K562 (cell line): ENCODE measurements around the gene ZNF2. TPM values are rescaled to one million over a fixed set of nuclear protein-coding genes. Genes with fewer than 3 reads are reported as not detected.

Source experiments
- CREBBP ChIP-seq: IDR thresholded peaks from one replicate; pipeline ENCODE4 v1.6.1; 2012; ENCODE audit warnings: low read depth, mild to moderate bottlenecking, control low read depth, inconsistent platforms, low read length
- POLR2A ChIP-seq: fragments of 450-650 bp; conservative IDR thresholded peaks from 2 replicates; pipeline ENCODE4 v1.6.1; 2016
- XRCC5 ChIP-seq: fragments of 200-400 bp; formaldehyde crosslinking; IDR thresholded peaks from 2 replicates; pipeline ENCODE4 v1.6.1; 2017; ENCODE audit warnings: low read depth, mild to moderate bottlenecking, low read length
- YBX1 ChIP-seq: fragments of 450-650 bp; IDR thresholded peaks from 2 replicates; pipeline ENCODE4 v1.7.1; 2016; ENCODE audit warnings: mild to moderate bottlenecking
- ZNF217 ChIP-seq: sonication (generic); formaldehyde crosslinking; IDR thresholded peaks from 2 replicates; pipeline ENCODE4 v1.8.0; 2022; ENCODE audit warnings: mild to moderate bottlenecking, missing genetic modification reagents
- ZNF23 ChIP-seq: fragments of 250-450 bp; sonication (Bioruptor Pico); IDR thresholded peaks from 2 replicates; pipeline ENCODE4 v1.4.0; 2020; ENCODE audit warnings: mild to moderate bottlenecking
- ZNF239 ChIP-seq: fragments of 250-450 bp; sonication (Bioruptor Pico); IDR thresholded peaks from 2 replicates; pipeline ENCODE4 v1.4.0; 2020; ENCODE audit warnings: mild to moderate bottlenecking
- polyA plus RNA-seq, 8 experiments: library from polyadenylated mRNA; depleted of rRNA in 4 of 8; stranded (reverse) in 5 of 8; unstranded in 3 of 8; fragments of >200 nt; fragmentation: Nextera tagmentation in 2 of 8; fragmentation: Illumina TruSeq in 1 of 8; extraction: Ambion mirVana in 2 of 8; extraction: Trizol in 1 of 8; gene quantifications; 2 replicates each; pipeline versions ENCODE4 v1.2.1 to v1.2.3, GENCODE V29; 2011 to 2014; ENCODE audit warnings: inconsistent platforms in 1 of 8, missing spikeins in 1 of 8
- total RNA-seq, 7 experiments: library from RNA; depleted of rRNA in 6 of 7; stranded (reverse); fragments of >200 nt in 6 of 7; fragmentation: Illumina TruSeq in 2 of 7; extraction: Trizol in 2 of 7; gene quantifications; 2 replicates each; pipeline versions ENCODE4 v1.2.1 to v1.2.3, GENCODE V29; 2011 to 2021; ENCODE audit warnings: low replicate concordance in 1 of 7
- TF ChIP-seq, protein P1 (sequence below): IDR thresholded peaks from 2 replicates; pipeline ENCODE4 v1.6.1; 2014; ENCODE audit warnings: antibody characterized with exemption
- TF ChIP-seq, protein P2 (sequence below): fragments of 250-450 bp; sonication (Bioruptor Pico); IDR thresholded peaks from 2 replicates; pipeline ENCODE4 v1.4.0; 2020; ENCODE audit warnings: mild to moderate bottlenecking, moderate library complexity, borderline replicate concordance
- TF ChIP-seq, protein P3 (sequence below): fragments of 250-450 bp; sonication (Bioruptor Pico); IDR thresholded peaks from 2 replicates; pipeline ENCODE4 v1.5.0; 2021; ENCODE audit warnings: mild to moderate bottlenecking, moderate library complexity
- TF ChIP-seq, protein P4 (sequence below): fragments of 250-450 bp; sonication (Bioruptor Pico); IDR thresholded peaks from 2 replicates; pipeline ENCODE4 v1.4.0; 2020
- TF ChIP-seq, protein P5 (sequence below): sonication (generic); formaldehyde crosslinking; IDR thresholded peaks from 2 replicates; pipeline ENCODE4 v1.9.0; 2022; ENCODE audit warnings: mild to moderate bottlenecking, missing genetic modification reagents

The ZNF2 gene
- total and polyA plus RNA-seq, 9 of the 15 experiments (the other 6 are each of a cell fraction or from before 2014, with no cell fraction given) = 1.6 to 4.5 (median 3.4) TPM

DNA sequence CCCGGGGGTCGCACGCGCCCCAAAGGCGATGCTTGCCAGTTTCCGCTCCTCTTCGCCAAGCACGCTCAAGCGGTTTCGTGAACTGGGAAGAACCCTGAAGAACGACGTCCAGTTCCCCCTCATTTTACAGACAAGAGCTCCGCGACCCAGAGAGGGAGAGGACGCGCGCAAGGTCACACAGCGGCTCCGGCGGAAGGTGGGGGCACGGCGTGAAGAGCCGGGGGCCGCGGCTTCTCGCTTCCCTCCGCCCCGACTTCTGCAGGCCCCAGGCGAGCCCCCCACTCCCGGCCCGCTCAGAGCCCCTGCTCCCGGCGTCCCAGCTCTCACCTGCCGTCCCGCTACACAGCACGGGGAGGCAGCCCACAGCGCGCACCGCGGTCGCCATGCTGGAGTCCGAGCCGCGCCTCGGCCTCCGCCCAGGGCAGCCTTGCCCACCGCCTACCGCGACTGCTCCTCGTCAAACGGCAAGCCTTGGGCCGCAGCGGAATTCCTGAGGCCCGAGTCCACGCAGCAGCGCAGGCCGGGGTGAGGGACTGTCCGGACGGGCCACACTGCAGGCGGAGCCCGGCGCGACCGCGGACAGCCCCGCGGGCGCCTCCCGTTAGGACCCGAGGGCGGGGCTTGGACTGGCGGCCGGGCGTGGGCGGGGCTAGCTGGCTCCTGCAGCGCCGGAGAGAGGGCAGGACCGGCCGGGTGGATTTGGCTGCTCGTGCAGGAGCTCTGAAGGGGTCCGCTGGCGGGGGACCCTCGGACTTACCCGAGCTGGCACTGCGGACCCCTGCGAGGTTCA, 44.0 kb upstream of the ZNF2 start, which contains the start of gene MRPS5 (continued):
- TF ChIP-seq, protein P1, sequence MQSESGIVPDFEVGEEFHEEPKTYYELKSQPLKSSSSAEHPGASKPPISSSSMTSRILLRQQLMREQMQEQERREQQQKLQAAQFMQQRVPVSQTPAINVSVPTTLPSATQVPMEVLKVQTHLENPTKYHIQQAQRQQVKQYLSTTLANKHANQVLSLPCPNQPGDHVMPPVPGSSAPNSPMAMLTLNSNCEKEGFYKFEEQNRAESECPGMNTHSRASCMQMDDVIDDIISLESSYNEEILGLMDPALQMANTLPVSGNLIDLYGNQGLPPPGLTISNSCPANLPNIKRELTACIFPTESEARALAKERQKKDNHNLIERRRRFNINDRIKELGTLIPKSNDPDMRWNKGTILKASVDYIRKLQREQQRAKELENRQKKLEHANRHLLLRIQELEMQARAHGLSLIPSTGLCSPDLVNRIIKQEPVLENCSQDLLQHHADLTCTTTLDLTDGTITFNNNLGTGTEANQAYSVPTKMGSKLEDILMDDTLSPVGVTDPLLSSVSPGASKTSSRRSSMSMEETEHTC = no peak
- TF ChIP-seq ZNF217 (CRISPR knock-in tag) (no peak), ZNF239 (CRISPR knock-in tag) (no peak), YBX1 (no peak), ZNF23 (CRISPR knock-in tag) (no peak), CREBBP (no peak), POLR2A (peak; percentile 85), XRCC5 (peak; percentile 74; the same call in 1 of the 2 replicates)
- TF ChIP-seq, protein P2, sequence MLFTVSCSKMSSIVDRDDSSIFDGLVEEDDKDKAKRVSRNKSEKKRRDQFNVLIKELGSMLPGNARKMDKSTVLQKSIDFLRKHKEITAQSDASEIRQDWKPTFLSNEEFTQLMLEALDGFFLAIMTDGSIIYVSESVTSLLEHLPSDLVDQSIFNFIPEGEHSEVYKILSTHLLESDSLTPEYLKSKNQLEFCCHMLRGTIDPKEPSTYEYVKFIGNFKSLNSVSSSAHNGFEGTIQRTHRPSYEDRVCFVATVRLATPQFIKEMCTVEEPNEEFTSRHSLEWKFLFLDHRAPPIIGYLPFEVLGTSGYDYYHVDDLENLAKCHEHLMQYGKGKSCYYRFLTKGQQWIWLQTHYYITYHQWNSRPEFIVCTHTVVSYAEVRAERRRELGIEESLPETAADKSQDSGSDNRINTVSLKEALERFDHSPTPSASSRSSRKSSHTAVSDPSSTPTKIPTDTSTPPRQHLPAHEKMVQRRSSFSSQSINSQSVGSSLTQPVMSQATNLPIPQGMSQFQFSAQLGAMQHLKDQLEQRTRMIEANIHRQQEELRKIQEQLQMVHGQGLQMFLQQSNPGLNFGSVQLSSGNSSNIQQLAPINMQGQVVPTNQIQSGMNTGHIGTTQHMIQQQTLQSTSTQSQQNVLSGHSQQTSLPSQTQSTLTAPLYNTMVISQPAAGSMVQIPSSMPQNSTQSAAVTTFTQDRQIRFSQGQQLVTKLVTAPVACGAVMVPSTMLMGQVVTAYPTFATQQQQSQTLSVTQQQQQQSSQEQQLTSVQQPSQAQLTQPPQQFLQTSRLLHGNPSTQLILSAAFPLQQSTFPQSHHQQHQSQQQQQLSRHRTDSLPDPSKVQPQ (CRISPR knock-in tag) = no peak
- TF ChIP-seq, protein P3, sequence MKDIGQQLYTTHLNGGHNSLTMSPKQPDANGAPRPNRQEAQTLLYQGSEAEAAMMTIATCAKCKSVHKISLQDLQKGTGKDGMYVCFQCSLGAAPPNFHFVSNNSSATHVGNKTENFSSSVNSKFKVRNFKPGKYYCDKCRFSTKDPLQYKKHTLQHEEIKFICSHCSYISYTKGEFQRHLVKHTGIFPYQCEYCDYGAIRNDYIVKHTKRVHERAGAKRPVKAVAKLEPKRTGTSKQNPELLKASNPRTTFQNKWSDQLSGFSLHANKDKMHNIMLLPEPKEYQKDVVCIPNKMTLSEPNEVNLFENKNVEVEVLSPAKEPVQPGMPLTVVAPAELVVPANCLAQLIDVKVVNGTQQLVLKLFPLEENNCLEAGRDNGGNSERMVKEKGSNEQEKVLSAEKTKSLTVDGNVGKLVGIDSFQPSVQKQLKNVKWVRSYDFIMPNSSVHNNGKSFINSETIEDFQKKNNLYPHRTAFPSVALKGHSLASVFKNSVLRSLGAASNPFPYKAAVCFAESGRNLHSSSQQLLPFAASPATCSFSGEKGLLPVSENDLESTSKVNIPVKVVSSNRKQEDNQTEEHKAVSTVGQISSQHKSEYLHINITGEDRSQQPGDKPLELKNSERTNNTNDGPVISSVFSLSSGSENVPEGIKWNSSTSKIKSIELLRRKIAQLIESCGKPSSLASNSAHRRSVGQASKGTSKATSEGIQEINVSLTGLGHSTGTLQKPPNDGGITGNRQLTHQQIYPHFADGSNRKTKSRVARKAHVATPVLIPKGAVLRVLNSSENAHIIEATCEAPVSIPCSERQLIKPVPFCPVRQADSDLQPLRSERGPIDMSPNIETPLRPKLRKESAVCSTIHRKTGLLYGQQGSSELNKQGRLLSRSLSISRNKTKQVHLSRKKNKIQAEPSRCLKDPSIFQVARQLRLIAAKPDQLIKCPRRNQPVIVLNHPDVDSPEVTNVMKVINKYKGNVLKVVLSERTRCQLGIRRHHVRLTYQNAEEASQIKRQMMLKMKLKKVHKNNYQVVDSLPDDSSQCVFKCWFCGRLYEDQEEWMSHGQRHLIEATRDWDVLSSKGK (CRISPR knock-in tag) = no peak
- TF ChIP-seq, protein P4, sequence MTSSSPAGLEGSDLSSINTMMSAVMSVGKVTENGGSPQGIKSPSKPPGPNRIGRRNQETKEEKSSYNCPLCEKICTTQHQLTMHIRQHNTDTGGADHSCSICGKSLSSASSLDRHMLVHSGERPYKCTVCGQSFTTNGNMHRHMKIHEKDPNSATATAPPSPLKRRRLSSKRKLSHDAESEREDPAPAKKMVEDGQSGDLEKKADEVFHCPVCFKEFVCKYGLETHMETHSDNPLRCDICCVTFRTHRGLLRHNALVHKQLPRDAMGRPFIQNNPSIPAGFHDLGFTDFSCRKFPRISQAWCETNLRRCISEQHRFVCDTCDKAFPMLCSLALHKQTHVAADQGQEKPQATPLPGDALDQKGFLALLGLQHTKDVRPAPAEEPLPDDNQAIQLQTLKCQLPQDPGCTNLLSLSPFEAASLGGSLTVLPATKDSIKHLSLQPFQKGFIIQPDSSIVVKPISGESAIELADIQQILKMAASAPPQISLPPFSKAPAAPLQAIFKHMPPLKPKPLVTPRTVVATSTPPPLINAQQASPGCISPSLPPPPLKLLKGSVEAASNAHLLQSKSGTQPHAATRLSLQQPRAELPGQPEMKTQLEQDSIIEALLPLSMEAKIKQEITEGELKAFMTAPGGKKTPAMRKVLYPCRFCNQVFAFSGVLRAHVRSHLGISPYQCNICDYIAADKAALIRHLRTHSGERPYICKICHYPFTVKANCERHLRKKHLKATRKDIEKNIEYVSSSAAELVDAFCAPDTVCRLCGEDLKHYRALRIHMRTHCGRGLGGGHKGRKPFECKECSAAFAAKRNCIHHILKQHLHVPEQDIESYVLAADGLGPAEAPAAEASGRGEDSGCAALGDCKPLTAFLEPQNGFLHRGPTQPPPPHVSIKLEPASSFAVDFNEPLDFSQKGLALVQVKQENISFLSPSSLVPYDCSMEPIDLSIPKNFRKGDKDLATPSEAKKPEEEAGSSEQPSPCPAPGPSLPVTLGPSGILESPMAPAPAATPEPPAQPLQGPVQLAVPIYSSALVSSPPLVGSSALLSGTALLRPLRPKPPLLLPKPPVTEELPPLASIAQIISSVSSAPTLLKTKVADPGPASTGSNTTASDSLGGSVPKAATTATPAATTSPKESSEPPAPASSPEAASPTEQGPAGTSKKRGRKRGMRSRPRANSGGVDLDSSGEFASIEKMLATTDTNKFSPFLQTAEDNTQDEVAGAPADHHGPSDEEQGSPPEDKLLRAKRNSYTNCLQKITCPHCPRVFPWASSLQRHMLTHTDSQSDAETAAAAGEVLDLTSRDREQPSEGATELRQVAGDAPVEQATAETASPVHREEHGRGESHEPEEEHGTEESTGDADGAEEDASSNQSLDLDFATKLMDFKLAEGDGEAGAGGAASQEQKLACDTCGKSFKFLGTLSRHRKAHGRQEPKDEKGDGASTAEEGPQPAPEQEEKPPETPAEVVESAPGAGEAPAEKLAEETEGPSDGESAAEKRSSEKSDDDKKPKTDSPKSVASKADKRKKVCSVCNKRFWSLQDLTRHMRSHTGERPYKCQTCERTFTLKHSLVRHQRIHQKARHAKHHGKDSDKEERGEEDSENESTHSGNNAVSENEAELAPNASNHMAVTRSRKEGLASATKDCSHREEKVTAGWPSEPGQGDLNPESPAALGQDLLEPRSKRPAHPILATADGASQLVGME (CRISPR knock-in tag) = no peak
- TF ChIP-seq, protein P5, sequence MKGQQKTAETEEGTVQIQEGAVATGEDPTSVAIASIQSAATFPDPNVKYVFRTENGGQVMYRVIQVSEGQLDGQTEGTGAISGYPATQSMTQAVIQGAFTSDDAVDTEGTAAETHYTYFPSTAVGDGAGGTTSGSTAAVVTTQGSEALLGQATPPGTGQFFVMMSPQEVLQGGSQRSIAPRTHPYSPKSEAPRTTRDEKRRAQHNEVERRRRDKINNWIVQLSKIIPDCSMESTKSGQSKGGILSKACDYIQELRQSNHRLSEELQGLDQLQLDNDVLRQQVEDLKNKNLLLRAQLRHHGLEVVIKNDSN (CRISPR knock-in tag) = no peak
